Measurements from ENCODE around the gene LCP2. TPM values are rescaled to one million over a fixed set of nuclear protein-coding genes. Genes with fewer than 3 reads are reported as not detected.

The LCP2 gene
- polyA plus RNA-seq, 1 experiment: not detected

- Histone ChIP-seq H3K27me3 (ENCODE audit: control insufficient read depth, insufficient read depth, low read length) (no peaks in the 10 kb centered on the region), H3K4me3 (ENCODE audit: low read depth, low read length) (no peak overlapping the region), H3K36me3 (ENCODE audit: control insufficient read depth, insufficient read depth, low read length) (no peaks in the 10 kb centered on the region)
- no peak for DNase-seq (ENCODE audit: low read depth)
- ChIA-PET CTCF (interaction anchor here (0.7 to 2.0 kb wide), 4 partner anchors 10 to 190 kb away, joined by 3 to 8 read pairs (median 5); no protein-coding TSS in a partner anchor), POLR2A (no interaction called here)
- TF ChIP-seq CTCF (IDR thresholded peaks at IDR 0.05; ENCODE audit: insufficient read depth, low read depth, low read length): no peak
These were observed 61.4 kb downstream of the LCP2 start for GRCh38 chr5:170235876-170236864.

GRCh38 chr5:170233358-170233892 lies 64.2 kb downstream of the LCP2 start:
- POLR2A ChIA-PET: no interaction called here
- Histone ChIP-seq H3K4me3 (ENCODE audit: low read depth, low read length) (no peak overlapping the region), H3K27me3 (ENCODE audit: control insufficient read depth, insufficient read depth, low read length) (peaks cover 2% of the 10 kb centered on the region; the same call in 1 of the 2 replicates), H3K36me3 (ENCODE audit: control insufficient read depth, insufficient read depth, low read length) (no peaks in the 10 kb centered on the region)
- CTCF ChIA-PET: no interaction called here
- no peak for DNase-seq (ENCODE audit: low read depth)
- TF ChIP-seq CTCF (IDR thresholded peaks at IDR 0.05; ENCODE audit: insufficient read depth, low read depth, low read length): no peak

GRCh38 chr5:170232786-170233185 lies 64.8 kb downstream of the LCP2 start, which contains the start of gene C5orf58:
Gene C5orf58 (plus strand): TSS chr5:170232985. CDS start chr5:170234977, 1,992 bp downstream.
- no peak for DNase-seq (ENCODE audit: low read depth)
- TF ChIP-seq CTCF (IDR thresholded peaks at IDR 0.05; ENCODE audit: insufficient read depth, low read depth, low read length): no peak
- H3K4me3 ChIP-seq (ENCODE audit: low read depth, low read length): no peak within 1 kb of the TSS
- CTCF ChIA-PET: no interaction called here
- no peaks in the 10 kb centered on the region for H3K36me3 ChIP-seq (ENCODE audit: control insufficient read depth, insufficient read depth, low read length)
- POLR2A ChIA-PET: no interaction called here
- peaks cover 2% of the 10 kb centered on the region; the same call in 1 of the 2 replicates for H3K27me3 ChIP-seq (ENCODE audit: control insufficient read depth, insufficient read depth, low read length)

- POLR2A ChIA-PET: no interaction called here
- H3K27me3 ChIP-seq (ENCODE audit: control insufficient read depth, insufficient read depth, low read length): peaks cover 2% of the 10 kb centered on the region; the same call in 1 of the 2 replicates
- CTCF ChIA-PET: interaction anchor here (6.4 kb wide), 1 partner anchor 193 kb away, joined by 95 read pairs; no protein-coding TSS in a partner anchor
- no peak for TF ChIP-seq CTCF (IDR thresholded peaks at IDR 0.05; ENCODE audit: insufficient read depth, low read depth, low read length)
- H3K36me3 ChIP-seq (ENCODE audit: control insufficient read depth, insufficient read depth, low read length): no peaks in the 10 kb centered on the region
- no peak overlapping the region for H3K4me3 ChIP-seq (ENCODE audit: low read depth, low read length)
- DNase-seq (ENCODE audit: low read depth): no peak
These were observed 68.7 kb downstream of the LCP2 start for GRCh38 chr5:170228762-170229435.

All from BJ (cell line).